Keratinocyte (primary cell): Measurements from ENCODE around the gene MARCHF2. TPM values are rescaled to one million over a fixed set of nuclear protein-coding genes. Genes with fewer than 3 reads are reported as not detected.

Experiments
- DNase-seq: peaks from one replicate; pipeline ENCODE4 v3.0.0-alpha.2; 2011; ENCODE audit warnings: low read depth, missing footprints, low spot score
- FAIRE-seq: peaks from 2 replicates; lab custom pipeline; 2011; peaks lifted over from hg19 to GRCh38; lab: Jason Lieb, UNC
- H2AFZ ChIP-seq: 2 replicates; pipeline ENCODE4 v1.6.0; 2012; ENCODE audit warnings: low read length, control low read depth, inconsistent platforms; ENCODE audit not compliant: control insufficient read depth
- H3K27ac ChIP-seq: 2 replicates; pipeline ENCODE4 v1.5.1; 2011; ENCODE audit warnings: low read length; ENCODE audit not compliant: control insufficient read depth, insufficient read depth
- H3K27me3 ChIP-seq: 3 replicates; pipeline ENCODE4 v1.6.0; 2011; ENCODE audit warnings: low read length; ENCODE audit not compliant: control insufficient read depth, insufficient read depth; ENCODE audit errors: extremely low read depth
- H3K36me3 ChIP-seq, 2 experiments: 2 replicates in 1 of 2; 3 replicates in 1 of 2; pipeline ENCODE4 v1.5.1; 2011; ENCODE audit warnings: low read length in 2 of 2, mild to moderate bottlenecking in 1 of 2; ENCODE audit not compliant: control insufficient read depth in 2 of 2, insufficient read depth in 2 of 2; ENCODE audit errors: extremely low read depth in 1 of 2
- H3K4me1 ChIP-seq: 3 replicates; pipeline ENCODE4 v1.5.1; 2011; ENCODE audit warnings: low read length; ENCODE audit not compliant: control insufficient read depth, insufficient read depth; ENCODE audit errors: extremely low read depth
- H3K4me2 ChIP-seq: 3 replicates; pipeline ENCODE4 v1.6.0; 2011; ENCODE audit warnings: low read depth, low read length; ENCODE audit not compliant: control insufficient read depth, insufficient read depth; ENCODE audit errors: extremely low read depth
- H3K4me3 ChIP-seq, 3 experiments: fragments of 200-600 bp in 1 of 3; sonication (generic) in 1 of 3; 2 replicates in 2 of 3; 3 replicates in 1 of 3; pipeline ENCODE4 v1.5.1; 2011 to 2016; ENCODE audit warnings: low read length in 3 of 3, mild to moderate bottlenecking in 3 of 3, control low read depth in 2 of 3, inconsistent platforms in 1 of 3, low read depth in 1 of 3, mixed read lengths in 1 of 3, mixed run types in 1 of 3, moderate library complexity in 1 of 3; ENCODE audit not compliant: control insufficient read depth in 2 of 3, insufficient read depth in 2 of 3; ENCODE audit errors: extremely low read depth in 1 of 3
- H3K79me2 ChIP-seq: 2 replicates; pipeline ENCODE4 v1.6.0; 2012; ENCODE audit warnings: low read length; ENCODE audit not compliant: control insufficient read depth, insufficient read depth
- H3K9ac ChIP-seq: 3 replicates; pipeline ENCODE4 v1.6.0; 2011; ENCODE audit warnings: low read length; ENCODE audit not compliant: control insufficient read depth, insufficient read depth; ENCODE audit errors: extremely low read depth
- H3K9me1 ChIP-seq: 3 replicates; pipeline ENCODE4 v1.6.0; 2011; ENCODE audit warnings: low read length; ENCODE audit not compliant: control insufficient read depth, insufficient read depth; ENCODE audit errors: extremely low read depth
- H3K9me3 ChIP-seq: 2 replicates; pipeline ENCODE4 v1.5.1; 2012; ENCODE audit warnings: low read depth, low read length; ENCODE audit not compliant: control insufficient read depth
- H4K20me1 ChIP-seq: 3 replicates; pipeline ENCODE4 v1.6.0; 2011; ENCODE audit warnings: low read length; ENCODE audit not compliant: control insufficient read depth, insufficient read depth; ENCODE audit errors: extremely low read depth
- EZH2 ChIP-seq: IDR thresholded peaks from one replicate; pipeline ENCODE4 v1.6.1; 2012; ENCODE audit warnings: inconsistent platforms, mild to moderate bottlenecking, low read length, moderate library complexity
- dilution Hi-C: fragments of 300-500 bp; cut with MboI; formaldehyde crosslinking; loops from one replicate; pipeline ENCODE4 v1.7.0; 2020; ENCODE audit warnings: low sequenced_read_pairs; ENCODE audit not compliant: extremely low pct_ligation_motif_present
- polyA plus RNA-seq, 5 experiments: library from polyadenylated mRNA; depleted of rRNA in 3 of 5; stranded (reverse) in 3 of 5; stranded (forward) in 1 of 5; unstranded in 1 of 5; fragments of >200 nt; gene quantifications; 1 replicate in 1 of 5; 2 replicates in 3 of 5; 3 replicates in 1 of 5; pipeline versions ENCODE4 v1.2.1 to v1.2.3, GENCODE V29; 2011 to 2012; ENCODE audit warnings: missing spikeins in 2 of 5, low read depth in 1 of 5, low replicate concordance in 1 of 5
- TF ChIP-seq, protein P1 (sequence below), 3 experiments: IDR thresholded peaks in 1 of 3; conservative IDR thresholded peaks in 1 of 3; optimal IDR thresholded peaks in 1 of 3; 2 replicates in 2 of 3; 3 replicates in 1 of 3; pipeline versions ENCODE3 to v1.5.1; 2011; ENCODE audit warnings: low read length in 3 of 3, mild to moderate bottlenecking in 3 of 3, moderate library complexity in 2 of 3, control low read depth in 1 of 3, inconsistent platforms in 1 of 3; ENCODE audit not compliant: insufficient read depth in 2 of 3; ENCODE audit errors: extremely low read depth in 1 of 3

The MARCHF2 gene
- polyA plus RNA-seq, 1 donor (not counting 4 experiments of a cell fraction or from before 2014, with no cell fraction given), result 13.7 TPM

GRCh38 chr19:8457827-8458226, 44.7 kb downstream of the MARCHF2 start:
- Histone ChIP-seq H3K79me2 (peaks cover 100% of the 10 kb centered on the region), H3K9me3 (no peaks in the 10 kb centered on the region), H2AFZ (no peak overlapping the region), H3K4me2 (no peak overlapping the region), H3K9me1 (peaks cover 3% of the 10 kb centered on the region), H4K20me1 (peaks cover 65% of the 10 kb centered on the region), H3K36me3 (peaks cover 12 to 50% of the 10 kb centered on the region in 2 experiments), H3K27me3 (no peaks in the 10 kb centered on the region), H3K4me1 (peaks cover 3% of the 10 kb centered on the region), H3K27ac (no peak overlapping the region), H3K9ac (no peak overlapping the region), H3K4me3 (no peak overlapping the region)
- DNase-seq (no peak), FAIRE-seq (no peak)
- dilution Hi-C loops, result no loop called here
- TF ChIP-seq, protein P1, sequence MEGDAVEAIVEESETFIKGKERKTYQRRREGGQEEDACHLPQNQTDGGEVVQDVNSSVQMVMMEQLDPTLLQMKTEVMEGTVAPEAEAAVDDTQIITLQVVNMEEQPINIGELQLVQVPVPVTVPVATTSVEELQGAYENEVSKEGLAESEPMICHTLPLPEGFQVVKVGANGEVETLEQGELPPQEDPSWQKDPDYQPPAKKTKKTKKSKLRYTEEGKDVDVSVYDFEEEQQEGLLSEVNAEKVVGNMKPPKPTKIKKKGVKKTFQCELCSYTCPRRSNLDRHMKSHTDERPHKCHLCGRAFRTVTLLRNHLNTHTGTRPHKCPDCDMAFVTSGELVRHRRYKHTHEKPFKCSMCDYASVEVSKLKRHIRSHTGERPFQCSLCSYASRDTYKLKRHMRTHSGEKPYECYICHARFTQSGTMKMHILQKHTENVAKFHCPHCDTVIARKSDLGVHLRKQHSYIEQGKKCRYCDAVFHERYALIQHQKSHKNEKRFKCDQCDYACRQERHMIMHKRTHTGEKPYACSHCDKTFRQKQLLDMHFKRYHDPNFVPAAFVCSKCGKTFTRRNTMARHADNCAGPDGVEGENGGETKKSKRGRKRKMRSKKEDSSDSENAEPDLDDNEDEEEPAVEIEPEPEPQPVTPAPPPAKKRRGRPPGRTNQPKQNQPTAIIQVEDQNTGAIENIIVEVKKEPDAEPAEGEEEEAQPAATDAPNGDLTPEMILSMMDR (optimal IDR thresholded peaks at IDR 0.05 in 1 of 3, IDR thresholded peaks at IDR 0.05 in 1 of 3, conservative IDR thresholded peaks at IDR 0.05 in 1 of 3; ENCODE audit: extremely low read depth in 1 of 3, insufficient read depth in 2 of 3, low read length in 3 of 3), result no peak
- no peak for TF ChIP-seq EZH2

GRCh38 chr19:8458380-8458779, 45.3 kb downstream of the MARCHF2 start:
- Histone ChIP-seq H3K4me3 (no peak overlapping the region), H3K9me1 (peaks cover 3% of the 10 kb centered on the region), H3K4me1 (peaks cover 3% of the 10 kb centered on the region), H3K36me3 (peaks cover 12 to 52% of the 10 kb centered on the region in 2 experiments), H3K9me3 (no peaks in the 10 kb centered on the region), H4K20me1 (peaks cover 59% of the 10 kb centered on the region), H3K9ac (no peak overlapping the region), H3K4me2 (no peak overlapping the region), H3K27ac (no peak overlapping the region), H3K27me3 (no peaks in the 10 kb centered on the region), H2AFZ (no peak overlapping the region), H3K79me2 (peaks cover 100% of the 10 kb centered on the region)
- FAIRE-seq, result no peak
- dilution Hi-C loops, result no loop called here
- TF ChIP-seq EZH2, result no peak
- TF ChIP-seq, protein P1 (optimal IDR thresholded peaks at IDR 0.05 in 1 of 3, IDR thresholded peaks at IDR 0.05 in 1 of 3, conservative IDR thresholded peaks at IDR 0.05 in 1 of 3; ENCODE audit: extremely low read depth in 1 of 3, insufficient read depth in 2 of 3, low read length in 3 of 3), result no peak
- no peak for DNase-seq
